HG02610 (cell line): ENCODE data around the gene UBE2J2.
A peak's percentile ranks its signal among the peaks of the same experiment; 100 is the strongest.
"Not testable (repeated sequence)": the region's sequence is repeated elsewhere in the genome, so short reads cannot be mapped to it uniquely, and the experiment has no call there.

Experiments
- ATAC-seq: cut with Tn5 transposase; IDR thresholded peaks from one replicate; pipeline ENCODE4 v1.9.1; 2021; ENCODE audit warnings: mild to moderate bottlenecking, moderate library complexity; ENCODE audit not compliant: unreplicated experiment

The UBE2J2 gene

DNA sequence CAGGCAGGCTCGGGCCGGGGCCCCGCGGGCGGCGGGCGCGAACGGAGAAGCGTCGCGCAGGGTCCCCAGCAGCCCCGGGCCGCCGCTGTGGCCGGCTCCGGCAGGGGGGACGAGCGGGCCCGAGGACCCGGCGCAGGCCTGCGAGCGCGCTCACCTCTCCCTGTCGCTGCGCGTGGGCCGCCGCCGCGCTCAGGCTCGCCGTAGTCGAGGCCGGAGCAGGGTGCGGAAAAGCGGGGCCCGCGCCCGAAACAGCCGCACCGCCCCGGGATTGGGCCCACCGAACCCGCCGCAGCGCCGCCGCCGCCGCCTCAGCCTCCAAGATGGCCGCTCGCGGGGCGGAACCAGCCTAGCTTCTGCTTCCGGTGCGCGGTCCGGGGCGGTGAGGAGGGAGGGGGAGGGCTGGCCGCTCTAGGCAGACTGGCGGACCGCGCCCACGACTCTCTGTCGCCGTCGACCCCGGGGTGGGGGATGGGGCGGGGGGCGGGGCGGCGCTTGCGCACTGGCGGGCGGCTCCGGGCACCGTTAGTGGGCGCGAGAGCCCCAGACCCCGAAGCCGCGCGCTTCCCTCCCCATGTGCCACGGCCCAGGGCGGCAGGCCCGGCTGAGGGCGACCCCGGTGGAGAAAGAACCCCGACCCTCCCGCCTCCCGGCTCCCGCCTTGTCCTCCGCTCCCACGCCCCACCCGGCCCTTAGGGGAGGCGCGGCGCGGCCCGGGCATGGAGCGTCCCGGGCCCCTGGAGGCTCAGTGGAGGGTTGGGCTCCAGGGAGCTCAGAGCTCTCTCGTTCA lies at the start of gene UBE2J2:
TSS of gene UBE2J2 (minus strand) at position 343 of the 787 bp plus-strand sequence. CDS start 5,862 bp downstream, outside the sequence.
- peak; percentile 74 for ATAC-seq

DNA sequence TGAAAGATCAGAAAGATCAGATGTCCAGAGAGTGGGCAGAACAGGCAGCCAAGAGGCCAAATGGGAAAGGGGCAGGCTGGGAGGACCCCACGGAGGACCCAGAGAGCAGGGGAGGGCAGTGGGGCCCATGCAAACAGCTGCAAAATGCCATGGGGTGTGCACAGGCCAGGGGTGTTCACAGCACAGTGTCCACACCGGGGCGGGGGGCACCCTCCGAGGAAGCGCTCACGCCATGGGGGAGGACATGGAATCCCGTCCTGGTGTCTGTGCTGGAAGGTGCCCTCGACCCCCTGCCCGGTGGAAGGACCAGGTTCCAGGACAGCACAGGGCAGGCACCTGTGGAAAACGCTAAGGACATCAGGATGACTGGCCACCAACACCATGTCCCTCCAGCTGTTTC lies 49.3 kb upstream of the UBE2J2 start:
- ATAC-seq = no peak

DNA sequence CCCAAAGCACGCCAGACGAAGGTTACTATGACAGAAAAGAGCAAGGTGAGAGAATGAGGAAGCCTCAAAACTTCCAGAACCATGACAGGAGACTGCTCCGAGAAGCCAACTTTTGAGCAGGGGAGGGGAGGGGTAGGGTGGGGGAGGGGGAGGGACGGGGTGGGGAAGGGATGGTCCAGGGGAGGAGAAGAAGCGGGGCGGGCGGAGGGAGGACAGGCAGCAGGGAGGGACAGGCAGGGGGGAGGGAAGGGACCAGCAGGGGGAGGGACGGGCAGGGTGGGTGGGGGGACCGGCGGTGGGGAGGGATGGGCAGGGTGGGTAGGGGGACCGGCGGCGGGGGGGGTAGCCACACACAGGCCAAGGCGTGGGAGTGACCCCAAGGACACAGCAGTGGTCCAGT lies 48.8 kb upstream of the UBE2J2 start:
- ATAC-seq = no peak

DNA sequence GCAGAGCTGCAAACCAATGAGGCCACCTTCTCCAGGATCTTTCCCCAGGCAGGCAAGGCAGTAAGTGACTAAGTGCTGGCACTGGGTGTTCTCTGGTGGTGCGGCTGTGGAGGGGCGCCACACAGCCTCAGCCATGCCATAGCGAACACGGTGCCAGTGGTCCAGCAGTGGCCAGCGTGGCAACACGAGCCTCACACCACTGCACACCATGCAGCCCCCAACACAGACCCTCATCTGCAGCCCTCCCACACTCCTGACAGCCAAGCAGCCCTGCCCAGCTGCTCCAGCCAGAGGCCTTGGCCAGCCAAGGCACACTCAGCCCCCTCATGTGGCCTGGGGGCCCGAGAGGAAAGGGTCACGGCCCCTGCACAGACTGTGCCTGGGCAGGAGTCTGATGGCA lies 47.8 kb upstream of the UBE2J2 start:
- no peak for ATAC-seq

DNA sequence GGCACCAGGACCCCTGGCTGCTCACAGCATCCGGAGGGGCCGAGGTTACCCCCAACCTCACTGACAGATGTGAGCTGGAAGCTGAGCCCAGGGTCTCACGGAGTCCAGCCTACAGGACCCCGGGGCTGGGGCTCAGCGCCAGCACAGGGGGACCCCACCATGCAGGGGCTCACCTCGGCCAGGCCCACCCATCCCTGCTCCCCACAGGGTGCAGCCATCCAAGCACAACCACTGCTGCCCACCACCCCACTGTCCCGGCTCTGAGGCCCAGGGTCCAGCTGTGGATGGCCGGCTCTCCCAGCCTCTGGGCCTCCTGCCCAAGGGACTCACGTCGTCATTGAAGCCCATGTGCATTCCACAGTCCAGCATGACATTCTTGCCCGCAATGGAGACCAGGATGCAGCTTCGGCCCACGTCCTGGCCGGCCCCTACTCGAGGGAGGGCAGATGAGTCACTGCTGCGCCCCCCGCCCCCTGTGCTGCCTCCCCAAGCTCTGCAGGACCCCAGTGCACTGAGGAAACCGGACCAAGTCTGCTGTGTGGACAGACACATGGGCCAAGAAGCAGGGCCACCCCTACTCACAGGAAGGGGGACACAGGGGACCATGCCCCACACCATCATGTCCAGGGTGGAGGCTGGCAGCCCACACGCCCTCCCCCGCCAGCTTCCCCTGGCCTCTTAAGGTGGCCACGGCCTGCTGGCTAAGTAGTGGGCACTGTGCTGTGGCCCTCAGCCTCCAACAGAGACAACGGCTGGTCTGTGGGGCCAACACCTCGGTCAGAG lies 47.2 kb upstream of the UBE2J2 start:
- ATAC-seq = no peak

DNA sequence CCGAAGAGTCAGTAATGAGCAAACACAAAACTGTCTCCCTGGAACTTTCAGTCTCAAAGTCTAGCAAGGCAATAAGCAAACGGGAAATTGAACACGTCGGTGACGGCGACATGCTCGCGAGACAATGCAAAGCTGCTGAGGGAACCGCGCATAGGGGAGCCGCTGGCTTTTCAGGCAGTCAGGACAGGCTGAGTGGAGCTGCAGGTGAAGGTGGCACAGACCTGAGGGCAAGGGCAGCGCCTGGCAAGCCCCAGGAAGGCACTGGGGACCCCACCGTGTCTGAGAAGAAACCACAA lies 45.9 kb upstream of the UBE2J2 start:
- ATAC-seq = no peak

DNA sequence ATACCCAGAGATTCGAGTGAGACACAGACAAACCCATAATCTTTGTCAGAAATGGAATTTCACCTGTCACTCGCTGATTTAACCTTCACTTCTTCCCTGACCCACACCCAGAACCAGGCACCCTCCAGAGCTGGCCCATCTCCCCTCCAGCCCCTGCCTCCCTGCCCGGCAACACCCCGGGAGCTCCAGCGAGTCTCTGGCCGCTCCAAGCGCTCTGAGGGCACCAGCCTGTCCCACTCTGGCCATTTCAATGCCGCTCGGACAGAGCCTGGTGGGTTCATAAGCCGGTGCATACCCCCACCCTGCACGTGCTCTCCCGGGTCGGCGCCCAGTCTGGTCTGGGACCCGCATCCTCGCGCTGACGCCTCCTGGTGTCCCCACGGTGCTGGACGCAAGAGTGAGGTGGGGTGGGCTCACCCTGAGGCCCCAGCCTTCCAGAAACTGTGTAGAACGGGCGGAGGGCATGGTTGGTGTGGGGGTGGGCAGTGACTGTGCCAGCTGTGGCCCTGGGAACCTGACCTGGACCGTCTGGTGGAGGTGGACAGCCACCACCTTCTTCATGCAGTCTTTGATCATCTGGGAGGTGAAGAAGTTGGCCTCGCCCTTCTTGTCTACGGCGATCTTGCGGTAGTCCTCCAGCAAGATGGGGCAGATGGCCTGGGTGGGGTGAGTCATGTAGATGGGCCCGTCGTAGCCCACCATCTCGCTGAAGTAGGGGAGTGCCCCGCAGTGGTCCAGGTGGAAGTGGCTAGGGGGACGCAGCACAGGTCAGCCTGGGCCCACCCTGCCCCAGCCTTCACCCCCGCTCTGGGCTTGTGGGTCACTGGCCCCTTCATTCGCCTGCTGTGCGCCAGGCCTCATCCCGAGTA lies 45.4 kb upstream of the UBE2J2 start:
- ATAC-seq = no peak

DNA sequence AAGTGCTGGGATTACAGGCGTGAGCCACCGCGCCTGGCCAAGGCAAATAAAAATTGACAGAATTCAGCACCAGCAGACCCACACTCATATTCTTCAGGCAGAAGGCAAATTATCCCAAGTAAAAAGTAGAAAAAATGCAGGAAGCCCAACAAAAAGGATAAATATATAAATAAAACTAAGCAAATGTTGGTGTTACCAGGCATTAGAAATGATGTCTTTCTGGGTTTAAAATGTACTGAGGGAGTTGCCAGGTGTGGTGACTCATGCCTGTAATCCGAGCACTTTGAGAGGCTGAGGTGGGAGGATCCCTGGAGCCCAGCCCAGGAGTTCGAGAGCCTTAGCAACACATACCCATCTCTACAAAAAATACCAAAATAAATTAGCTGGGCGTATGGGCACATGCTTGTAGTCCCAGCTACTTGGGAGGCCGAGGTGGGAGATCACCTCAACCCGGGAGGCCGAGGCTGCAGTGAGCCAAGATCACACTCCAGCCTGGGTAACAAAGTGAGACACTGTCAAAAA lies 44.5 kb upstream of the UBE2J2 start:
- ATAC-seq = no peak

DNA sequence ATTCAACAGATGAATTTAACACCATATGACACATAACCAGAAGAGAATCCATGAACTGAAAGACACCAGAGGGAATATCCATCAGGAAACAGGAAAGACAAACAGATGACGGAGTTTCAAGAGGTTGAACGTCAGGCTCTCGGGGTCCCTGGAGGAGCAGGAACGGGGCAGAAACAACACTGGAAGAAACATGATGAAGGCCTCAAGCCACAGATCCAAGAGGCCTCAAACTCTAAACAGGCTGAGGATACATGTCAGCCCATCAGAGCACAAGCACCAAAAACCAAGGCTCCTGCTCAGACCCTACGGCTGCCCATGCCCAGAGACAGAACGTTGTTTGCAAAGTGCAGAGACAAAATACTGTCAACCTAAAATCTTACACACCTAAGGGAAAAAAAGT lies 43.8 kb upstream of the UBE2J2 start:
- no peak for ATAC-seq

DNA sequence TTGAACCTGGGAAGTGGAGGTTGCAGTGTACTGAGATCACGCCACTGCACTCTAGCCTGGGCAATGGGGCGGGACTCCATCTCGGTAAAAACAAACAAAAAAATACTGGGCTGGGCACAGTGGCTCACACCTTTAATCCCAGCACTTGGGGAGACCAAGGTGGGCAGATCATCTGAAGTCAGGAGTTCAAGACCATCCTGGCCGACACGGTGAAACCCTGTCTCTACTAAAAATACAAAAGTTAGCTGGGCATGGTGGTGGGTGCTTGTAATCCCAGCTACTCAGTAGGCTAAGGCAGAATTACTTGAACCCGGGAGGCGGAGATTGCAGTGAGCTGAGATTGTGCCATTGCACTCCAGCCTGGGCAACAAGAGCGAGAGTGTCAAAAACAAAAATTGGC lies 42.5 kb upstream of the UBE2J2 start:
- not testable (repeated sequence) for ATAC-seq

DNA sequence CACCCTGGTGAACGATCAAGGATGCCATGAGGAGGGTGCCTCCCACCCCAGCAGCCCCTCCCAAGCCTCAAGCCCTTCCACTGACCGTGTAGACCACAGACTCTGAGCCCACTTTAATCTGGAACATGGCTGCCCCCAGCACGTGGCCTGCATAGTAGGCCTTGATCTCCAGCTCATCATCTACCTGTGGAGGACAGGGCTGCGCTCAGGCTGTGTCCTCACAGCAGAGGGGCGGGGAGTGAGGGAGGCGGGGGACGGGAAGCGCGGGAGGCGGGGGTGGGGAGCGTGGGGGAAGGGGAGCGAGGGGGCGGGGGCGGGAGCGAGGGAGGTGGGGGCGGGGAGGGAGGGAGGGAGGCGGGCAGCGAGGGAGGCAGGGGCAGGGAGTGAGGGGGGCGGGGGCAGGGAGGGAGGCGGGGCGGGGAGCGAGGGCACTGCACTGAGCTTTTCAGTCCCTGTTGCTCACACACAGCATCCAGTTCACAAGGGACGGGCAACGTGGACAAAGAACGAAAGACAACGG lies 41.8 kb upstream of the UBE2J2 start:
- ATAC-seq = no peak

DNA sequence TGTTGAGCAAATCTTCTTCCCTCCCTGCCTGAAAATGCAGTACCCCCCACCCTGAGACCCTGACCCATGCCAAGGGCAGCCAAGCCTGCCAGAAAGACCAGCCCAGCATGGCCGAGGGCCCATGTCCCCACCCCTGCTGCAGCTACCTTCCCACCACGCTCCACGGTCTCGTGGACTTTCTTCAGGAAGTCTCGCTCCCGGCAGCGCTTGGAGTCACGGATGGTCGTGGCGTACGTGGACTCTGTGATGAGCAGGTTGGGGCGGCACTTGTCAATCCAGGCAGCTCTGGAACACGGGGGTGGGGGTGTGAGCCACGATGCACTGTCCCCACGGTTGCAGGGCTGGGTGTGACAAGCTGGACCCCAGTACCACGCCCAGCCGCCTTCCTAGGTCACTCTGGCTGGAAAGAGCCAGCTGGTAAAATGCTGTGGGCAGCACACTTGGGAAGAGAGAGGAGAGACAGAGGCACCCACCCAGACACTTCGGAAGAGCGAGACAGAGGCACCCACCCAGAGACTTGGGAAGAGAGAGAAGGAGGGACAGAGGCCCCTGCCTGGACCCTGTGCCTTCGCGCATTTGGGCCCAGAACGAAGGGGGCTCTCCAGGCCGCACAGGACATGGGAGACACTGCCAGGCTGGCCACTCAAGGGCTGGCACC lies 41.2 kb upstream of the UBE2J2 start:
- no peak for ATAC-seq

DNA sequence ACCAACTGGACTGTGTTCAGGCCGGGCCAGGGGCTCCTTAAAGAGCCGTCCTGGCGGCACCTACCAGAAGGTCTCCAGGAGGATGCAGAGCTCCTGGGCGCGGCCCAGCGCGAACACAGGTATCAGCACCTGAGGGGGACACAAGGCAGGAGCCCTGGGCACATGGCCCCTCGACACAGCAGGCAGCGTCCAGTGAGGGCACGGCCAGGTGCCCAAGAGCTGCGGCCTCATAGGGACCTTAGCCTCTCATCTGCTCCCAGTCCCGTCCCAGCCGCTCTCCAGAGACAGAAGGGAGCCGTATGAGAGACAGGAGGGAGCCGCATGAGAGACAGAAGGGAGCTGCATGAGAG lies 40.6 kb upstream of the UBE2J2 start:
- ATAC-seq = no peak

DNA sequence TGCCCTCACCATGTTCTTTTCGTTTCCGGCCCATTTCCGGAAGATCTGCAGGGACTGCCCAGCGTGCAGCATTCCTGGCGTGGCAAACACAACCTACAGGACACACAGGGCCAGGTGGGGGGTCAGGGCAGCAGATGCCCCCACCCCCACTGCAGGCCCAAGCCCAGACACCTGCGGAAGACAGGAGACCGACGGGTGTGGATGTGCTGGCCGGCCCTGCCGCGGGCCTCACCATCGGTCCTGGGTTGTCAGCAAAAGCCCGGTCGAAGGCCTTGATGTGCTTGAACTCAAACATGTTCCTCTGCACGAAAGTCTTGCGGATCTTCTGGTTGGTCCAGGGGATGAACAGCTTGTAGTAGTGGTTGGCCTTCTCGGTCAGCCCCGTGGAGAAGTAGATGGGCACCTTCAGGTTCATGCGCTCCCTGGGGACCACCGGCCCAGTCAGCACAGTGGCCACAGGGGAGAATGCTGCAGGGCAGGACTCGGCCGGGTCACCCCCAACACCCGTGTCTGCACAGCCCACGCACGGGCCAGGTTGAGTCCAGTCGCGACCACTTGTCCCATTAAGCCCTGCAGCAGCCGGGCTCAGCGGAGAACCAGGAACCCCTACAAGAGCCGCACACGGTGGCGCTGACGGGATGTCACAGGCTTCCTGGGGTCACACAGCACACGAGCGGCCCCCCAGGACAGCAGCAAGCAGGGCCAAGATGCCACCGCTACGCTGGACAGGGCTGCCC lies 40.0 kb upstream of the UBE2J2 start:
- ATAC-seq = no peak

DNA sequence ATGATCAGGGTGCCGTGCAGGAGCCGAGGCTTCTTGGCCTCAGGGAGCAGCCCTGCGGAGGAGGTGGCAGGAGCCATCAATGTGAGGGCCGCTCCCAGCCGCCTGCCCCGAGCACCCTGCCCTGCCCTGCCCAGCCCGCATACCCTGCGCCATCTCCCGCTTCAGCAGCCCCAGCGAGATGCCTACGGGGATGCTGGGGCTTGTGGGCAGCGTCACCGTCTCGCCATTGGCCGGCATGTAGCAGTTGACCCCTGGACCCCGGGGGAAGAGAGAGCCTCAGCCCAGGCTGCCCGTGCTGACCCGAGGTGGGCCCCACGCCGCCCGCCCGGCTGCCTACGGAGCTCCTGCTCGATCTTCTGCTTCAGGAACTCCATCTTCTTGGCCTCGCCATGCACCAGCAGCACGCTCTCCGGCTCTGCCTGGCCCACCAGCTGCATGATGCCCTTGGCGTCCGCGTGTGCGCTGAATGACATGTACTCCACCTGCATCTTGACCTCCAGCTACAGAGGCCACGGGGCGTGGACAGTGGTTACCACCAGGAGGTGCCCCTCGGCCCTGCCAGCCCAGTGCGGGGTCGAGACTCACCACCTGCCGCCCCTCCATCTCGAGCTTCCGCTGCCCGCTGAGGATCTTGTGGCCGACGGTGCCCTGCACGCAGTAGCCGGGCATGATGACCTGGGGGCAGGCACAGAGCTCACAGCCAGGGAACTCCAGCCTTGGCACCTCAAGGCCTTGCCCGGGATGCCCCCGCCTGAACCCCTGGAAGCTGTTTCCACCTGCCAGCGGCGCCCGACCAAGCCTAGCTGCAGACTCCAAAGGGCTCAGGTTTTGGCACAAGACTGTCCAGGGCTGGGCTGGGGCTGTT lies 39.0 kb upstream of the UBE2J2 start:
- ATAC-seq = no peak

DNA sequence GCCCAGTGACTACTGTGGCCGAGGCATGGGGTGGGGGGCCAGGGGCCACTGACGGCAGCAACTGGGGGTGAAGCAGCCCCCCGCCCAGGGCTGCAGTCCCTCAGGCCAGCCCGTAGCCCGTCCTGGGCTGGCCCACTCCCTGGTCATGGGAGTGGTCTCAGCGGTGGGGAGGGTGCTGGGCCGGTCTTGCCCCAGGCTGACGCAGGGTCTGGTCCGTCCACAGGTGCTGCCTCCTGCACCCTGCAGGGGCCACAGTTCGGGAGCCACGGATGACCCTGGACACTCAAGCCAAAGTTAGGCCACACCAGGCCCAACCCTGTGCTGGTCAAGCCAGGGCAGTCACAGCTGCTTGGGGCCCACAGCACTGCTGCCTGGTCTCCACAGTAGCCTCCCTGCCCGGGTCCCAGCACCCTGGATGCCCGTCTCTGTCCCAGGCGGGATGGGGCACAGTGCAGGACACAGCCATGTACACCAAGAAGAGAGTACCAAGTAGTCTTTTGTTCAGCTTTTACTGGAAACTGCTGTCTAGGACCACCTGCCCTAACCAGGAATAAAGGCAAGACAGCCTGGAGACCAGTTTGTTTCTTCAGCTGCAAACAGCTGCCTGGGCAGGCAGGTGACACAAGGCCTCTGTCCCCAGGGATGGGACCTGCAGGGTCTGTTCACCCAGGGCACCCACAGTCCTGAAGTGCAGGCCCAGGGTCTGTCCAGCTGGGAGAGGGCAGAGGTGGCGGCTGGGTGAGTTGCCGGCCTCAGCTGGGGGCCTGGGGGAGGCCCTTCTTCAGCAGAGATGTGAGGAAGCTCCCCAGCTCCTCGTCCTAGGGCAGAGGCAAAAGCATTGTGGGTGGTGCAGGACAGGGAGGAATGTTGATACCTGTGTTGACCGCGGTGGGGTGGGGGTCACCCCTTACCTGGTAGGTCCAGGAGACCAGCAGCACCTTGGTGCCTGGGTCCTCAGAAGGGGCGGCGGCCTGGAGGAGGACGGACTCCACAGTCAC lies 37.8 kb upstream of the UBE2J2 start:
- no peak for ATAC-seq

DNA sequence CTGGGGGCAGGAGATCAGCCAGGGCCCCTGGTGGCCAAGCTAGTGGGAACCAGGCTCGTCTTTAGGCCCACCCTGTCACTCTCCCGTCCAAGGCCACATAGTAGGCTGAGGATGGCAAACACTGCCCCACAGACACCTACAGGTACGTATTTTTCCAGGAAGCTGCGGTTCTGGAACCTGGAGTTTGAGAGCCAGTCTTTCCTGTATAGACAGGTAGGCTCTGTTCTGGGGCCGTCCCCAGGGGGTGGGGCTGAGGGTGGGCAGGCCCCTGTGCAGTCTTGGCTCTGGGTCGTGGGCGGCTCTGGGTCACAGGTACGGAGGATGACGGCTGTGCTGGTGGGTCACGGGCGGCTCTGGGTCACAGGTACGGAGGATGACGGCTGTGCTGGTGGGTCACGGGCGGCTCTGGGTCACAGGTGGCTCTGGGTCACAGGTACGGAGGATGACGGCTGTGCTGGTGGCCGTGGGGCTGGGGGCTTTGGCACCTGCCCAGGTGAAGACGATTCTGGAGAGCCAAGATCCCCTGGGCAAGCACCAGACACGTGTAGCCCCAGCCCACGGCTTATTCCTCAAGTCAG lies 36.9 kb upstream of the UBE2J2 start:
- ATAC-seq = no peak

DNA sequence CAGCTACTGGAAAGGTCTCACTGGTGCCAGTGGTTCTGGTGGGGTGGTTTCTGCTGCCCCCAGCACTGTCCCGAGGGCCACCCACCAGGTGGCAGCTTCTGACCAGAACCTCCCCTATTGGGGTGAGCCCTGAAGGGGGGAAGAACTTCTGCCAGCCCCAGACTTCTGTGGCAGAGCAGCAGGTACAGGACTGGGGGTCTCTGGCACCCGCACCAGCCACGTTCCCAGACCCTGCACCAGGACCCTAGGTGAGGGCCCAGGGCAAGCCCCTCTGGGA lies 36.4 kb upstream of the UBE2J2 start:
- no peak for ATAC-seq
